ENCODE results near the gene NPAS3.
A peak's percentile ranks its signal among the peaks of the same experiment; 100 is the strongest.

Gene NPAS3

GRCh38 chr14:33401311-33401710 lies 462.6 kb downstream of the NPAS3 start:
- H3K4me3 ChIP-seq (ENCODE audit: low read depth, low read length) = no peak overlapping the region
- DNase-seq (ENCODE audit: low read depth) = no peak
- in situ Hi-C loops (cut with HindIII; ENCODE audit: low sequenced_read_pairs) = loop anchor here (5.0 kb wide), 1 partner anchor 56 kb away; no protein-coding TSS in a partner anchor
- TF ChIP-seq, protein P1, sequence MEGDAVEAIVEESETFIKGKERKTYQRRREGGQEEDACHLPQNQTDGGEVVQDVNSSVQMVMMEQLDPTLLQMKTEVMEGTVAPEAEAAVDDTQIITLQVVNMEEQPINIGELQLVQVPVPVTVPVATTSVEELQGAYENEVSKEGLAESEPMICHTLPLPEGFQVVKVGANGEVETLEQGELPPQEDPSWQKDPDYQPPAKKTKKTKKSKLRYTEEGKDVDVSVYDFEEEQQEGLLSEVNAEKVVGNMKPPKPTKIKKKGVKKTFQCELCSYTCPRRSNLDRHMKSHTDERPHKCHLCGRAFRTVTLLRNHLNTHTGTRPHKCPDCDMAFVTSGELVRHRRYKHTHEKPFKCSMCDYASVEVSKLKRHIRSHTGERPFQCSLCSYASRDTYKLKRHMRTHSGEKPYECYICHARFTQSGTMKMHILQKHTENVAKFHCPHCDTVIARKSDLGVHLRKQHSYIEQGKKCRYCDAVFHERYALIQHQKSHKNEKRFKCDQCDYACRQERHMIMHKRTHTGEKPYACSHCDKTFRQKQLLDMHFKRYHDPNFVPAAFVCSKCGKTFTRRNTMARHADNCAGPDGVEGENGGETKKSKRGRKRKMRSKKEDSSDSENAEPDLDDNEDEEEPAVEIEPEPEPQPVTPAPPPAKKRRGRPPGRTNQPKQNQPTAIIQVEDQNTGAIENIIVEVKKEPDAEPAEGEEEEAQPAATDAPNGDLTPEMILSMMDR (IDR thresholded peaks at IDR 0.05; ENCODE audit: low read depth, low read length, missing control alignments) = no peak

GRCh38 chr14:33402604-33403003 lies 463.9 kb downstream of the NPAS3 start:
- in situ Hi-C loops (cut with HindIII; ENCODE audit: low sequenced_read_pairs) = loop anchor here (5.0 kb wide), 1 partner anchor 55 kb away; no protein-coding TSS in a partner anchor
- TF ChIP-seq, protein P1 (IDR thresholded peaks at IDR 0.05; ENCODE audit: low read depth, low read length, missing control alignments) = no peak
- DNase-seq (ENCODE audit: low read depth) = no peak

DNA sequence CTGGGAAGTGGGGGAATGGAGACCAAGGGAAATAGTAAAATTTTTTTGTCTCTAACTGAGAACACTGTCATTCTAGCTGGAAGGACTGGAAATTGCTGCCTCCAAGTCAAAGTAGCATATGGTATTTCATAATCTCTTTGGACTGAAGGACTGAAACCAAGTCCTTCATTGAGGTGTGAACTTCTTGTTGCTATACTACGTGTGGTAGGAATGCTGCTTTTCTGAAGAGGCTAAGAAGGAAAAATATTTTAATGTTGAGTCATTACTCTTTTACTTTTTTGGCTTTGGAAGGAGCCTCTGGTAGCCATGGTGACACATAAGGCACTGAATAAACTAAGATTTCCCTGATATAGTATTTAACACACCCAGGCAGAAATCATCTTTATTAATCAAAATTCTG lies 465.4 kb downstream of the NPAS3 start:
- in situ Hi-C loops (cut with HindIII; ENCODE audit: low sequenced_read_pairs) = loop anchor here (5.0 kb wide), 1 partner anchor 53 kb away; no protein-coding TSS in a partner anchor
- H3K4me3 ChIP-seq (ENCODE audit: low read depth, low read length) = no peak overlapping the region
- TF ChIP-seq, protein P1 (IDR thresholded peaks at IDR 0.05; ENCODE audit: low read depth, low read length, missing control alignments) = peak; percentile 29
- peak; percentile 89 for DNase-seq (ENCODE audit: low read depth)

More at GRCh38 chr14:33402604-33403003, 463.9 kb downstream of the NPAS3 start:
- no peak overlapping the region for H3K4me3 ChIP-seq (ENCODE audit: low read depth, low read length)

DNA sequence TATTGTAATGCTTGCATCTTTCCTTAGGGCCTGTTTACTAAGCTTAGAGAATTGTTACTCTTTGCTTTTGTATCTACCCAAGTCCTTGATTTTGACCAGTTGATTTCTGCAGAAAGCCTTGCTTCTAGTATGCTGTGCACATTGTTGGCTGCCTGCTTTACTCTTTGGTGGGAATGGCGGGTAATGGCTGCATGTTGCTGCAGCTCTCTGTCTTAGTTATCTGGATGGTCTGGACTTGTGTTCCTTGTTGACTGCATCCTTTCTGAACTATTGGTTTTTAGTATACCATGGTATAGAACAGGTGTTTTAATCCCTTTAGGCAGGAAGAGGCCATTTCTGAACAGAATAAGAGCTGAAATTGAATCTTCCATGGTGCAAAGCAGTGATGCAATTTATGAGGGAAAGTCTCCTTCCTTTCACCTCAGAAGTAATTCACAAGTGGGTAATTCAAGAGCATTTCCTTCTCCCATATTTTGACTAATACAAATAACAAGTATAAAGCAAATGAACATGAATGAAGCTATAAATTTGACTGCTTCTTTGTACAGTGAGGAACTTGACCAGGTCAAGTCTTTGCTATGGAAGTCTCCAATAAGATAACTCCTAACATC lies 466.4 kb downstream of the NPAS3 start:
- TF ChIP-seq, protein P1 (IDR thresholded peaks at IDR 0.05; ENCODE audit: low read depth, low read length, missing control alignments) = no peak
- in situ Hi-C loops (cut with HindIII; ENCODE audit: low sequenced_read_pairs) = loop anchor here (5.0 kb wide), 1 partner anchor 52 kb away; no protein-coding TSS in a partner anchor
- DNase-seq (ENCODE audit: low read depth) = no peak
- no peak overlapping the region for H3K4me3 ChIP-seq (ENCODE audit: low read depth, low read length)

DNA sequence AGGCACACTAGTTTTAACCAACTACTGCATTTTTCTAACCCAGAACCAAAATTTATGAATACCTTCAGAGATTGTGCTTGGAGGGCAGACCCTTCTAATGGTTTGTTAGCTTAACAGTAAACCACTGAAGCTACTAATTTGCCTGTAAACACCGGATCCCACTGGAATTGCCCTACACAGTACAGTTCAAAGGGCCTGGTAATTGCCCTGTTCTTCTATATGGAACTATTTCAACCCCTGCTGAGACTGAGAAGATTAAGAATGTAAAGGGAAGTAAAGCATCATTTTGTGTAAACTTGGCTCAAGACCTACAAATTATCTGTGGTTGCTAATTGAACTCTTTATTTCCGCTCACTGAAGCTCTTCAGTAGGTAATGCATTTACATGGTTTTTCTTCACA lies 468.1 kb downstream of the NPAS3 start:
- DNase-seq (ENCODE audit: low read depth) = peak; percentile 3
- in situ Hi-C loops (cut with HindIII; ENCODE audit: low sequenced_read_pairs) = no loop called here
- TF ChIP-seq, protein P1 (IDR thresholded peaks at IDR 0.05; ENCODE audit: low read depth, low read length, missing control alignments) = no peak
- H3K4me3 ChIP-seq (ENCODE audit: low read depth, low read length) = no peak overlapping the region

DNA sequence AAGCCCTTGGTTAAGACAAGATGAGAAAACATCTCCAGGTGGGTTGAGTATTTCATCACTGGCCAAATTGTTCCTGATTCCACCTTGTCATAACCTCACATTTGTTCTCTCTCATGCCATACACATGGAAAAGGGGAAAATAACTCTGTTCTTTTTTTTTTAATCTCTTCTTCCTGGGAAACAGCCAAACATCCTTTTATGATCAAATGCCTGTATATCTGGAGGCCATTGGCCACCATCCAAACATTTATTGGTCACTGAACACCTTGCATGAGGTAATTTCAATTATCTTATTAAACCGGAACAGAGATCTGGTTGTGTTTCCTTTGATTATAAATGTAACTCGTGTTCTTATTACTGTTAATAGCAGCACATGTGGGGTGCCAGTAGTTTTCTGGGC lies 469.6 kb downstream of the NPAS3 start:
- no peak overlapping the region for H3K4me3 ChIP-seq (ENCODE audit: low read depth, low read length)
- no peak for DNase-seq (ENCODE audit: low read depth)
- TF ChIP-seq, protein P1 (IDR thresholded peaks at IDR 0.05; ENCODE audit: low read depth, low read length, missing control alignments) = no peak
- in situ Hi-C loops (cut with HindIII; ENCODE audit: low sequenced_read_pairs) = no loop called here

All from astrocyte of the cerebellum (primary cell).